Esophagus squamous epithelium (tissue), 5 donors: ENCODE measurements around the gene MYT1. TPM values are rescaled to one million over a fixed set of nuclear protein-coding genes. Genes with fewer than 3 reads are reported as not detected.

Source experiments
- DNase-seq: peaks from one replicate; lab custom pipeline; 2025; lab: John Stamatoyannopoulos, UW
- H3K27ac ChIP-seq, 4 donors: fragments of 200-600 bp; sonication (generic); one replicate each; pipeline ENCODE4 v1.5.1; 2016 to 2019; ENCODE audit warnings: mild to moderate bottlenecking in 1 of 4
- H3K27me3 ChIP-seq, 4 donors: fragments of 200-600 bp; sonication (generic); 1 replicate in 3 of 4; 2 replicates in 1 of 4; pipeline versions ENCODE4 v1.5.1 to v1.6.0; 2017 to 2021; ENCODE audit warnings: antibody characterized with exemption in 1 of 4
- H3K36me3 ChIP-seq, 3 donors: fragments of 200-600 bp; sonication (generic); one replicate each; pipeline ENCODE4 v1.5.1; 2016 to 2019
- H3K4me1 ChIP-seq, 3 donors: fragments of 200-600 bp; sonication (generic); one replicate each; pipeline ENCODE4 v1.5.1; 2017 to 2019
- H3K4me3 ChIP-seq, 4 donors: fragments of 200-600 bp; sonication (generic); 1 replicate in 3 of 4; 2 replicates in 1 of 4; pipeline ENCODE4 v1.5.1; 2016 to 2019; ENCODE audit warnings: mild to moderate bottlenecking in 2 of 4, moderate library complexity in 1 of 4
- H3K9me3 ChIP-seq, 3 donors: fragments of 200-600 bp; sonication (generic); one replicate each; pipeline ENCODE4 v1.5.1; 2016 to 2019
- CTCF ChIP-seq, 6 experiments: fragments of 450-650 bp in 4 of 6; fragments of 200-600 bp in 2 of 6; sonication (generic) in 2 of 6; IDR thresholded peaks; one replicate each; pipeline ENCODE4 v1.5.1; 2016 to 2019; ENCODE audit warnings: antibody characterized with exemption in 6 of 6, mild to moderate bottlenecking in 4 of 6, moderate library complexity in 4 of 6
- POLR2A ChIP-seq, 4 donors: fragments of 450-650 bp; IDR thresholded peaks; one replicate each; pipeline ENCODE4 v1.6.1; 2017; ENCODE audit warnings: antibody characterized with exemption in 4 of 4, mild to moderate bottlenecking in 4 of 4, moderate library complexity in 3 of 4
- WGBS, 2 donors: methylation state at CpG; one replicate each; pipeline ENCODE4 v1.1.5; 2018; 5-methylcytosine and 5-hydroxymethylcytosine counted together
- intact Hi-C: fragments of 100-400 bp; cut with DNase I; formaldehyde crosslinking; loops from one replicate; pipeline ENCODE4 v1.15.0; 2022
- total RNA-seq, 4 donors: library from RNA; depleted of rRNA; stranded (reverse); fragments of >200 nt; gene quantifications; one replicate each; pipeline ENCODE4 v1.1.0, GENCODE V29; 2016
- donor health status: DM: yes; HTN: yes; CAD: no.

Gene MYT1
- total RNA-seq, 4 donors from 2014 or later: not detected

GRCh38 chr20:64217539-64218221, 53.4 kb downstream of the MYT1 start:
- 28 to 52% methylated on average over 11 of the region's 13 CpGs for WGBS, 2 donors

GRCh38 chr20:64219202-64219601, 55.0 kb downstream of the MYT1 start:
- H3K27me3 ChIP-seq: peaks cover 0 to 31% (median 0%) of the 10 kb centered on the region in 4 donors
- H3K9me3 ChIP-seq: no peaks in the 10 kb centered on the region
- WGBS, 2 donors: 50 to 75% methylated on average over 11 of the region's 12 CpGs
- DNase-seq: no peak
- intact Hi-C loops: no loop called here
- no peak overlapping the region for H3K27ac ChIP-seq
- no peak overlapping the region for H3K4me3 ChIP-seq
- TF ChIP-seq POLR2A (IDR thresholded peaks at IDR 0.05) (no peak), CTCF (IDR thresholded peaks at IDR 0.05) (no peak)
- no peaks in the 10 kb centered on the region for H3K36me3 ChIP-seq
- peaks cover 0 to 37% (median 10%) of the 10 kb centered on the region in 3 donors for H3K4me1 ChIP-seq

More at GRCh38 chr20:64217539-64218221, 53.4 kb downstream of the MYT1 start:
- TF ChIP-seq POLR2A (IDR thresholded peaks at IDR 0.05) (no peak), CTCF (IDR thresholded peaks at IDR 0.05) (no peak)
- Histone ChIP-seq H3K36me3 (no peaks in the 10 kb centered on the region), H3K4me3 (no peak overlapping the region), H3K9me3 (no peaks in the 10 kb centered on the region), H3K27ac (no peak overlapping the region), H3K4me1 (peaks cover 0 to 40% (median 8%) of the 10 kb centered on the region in 3 donors), H3K27me3 (peaks cover 0 to 27% (median 0%) of the 10 kb centered on the region in 4 donors)
- DNase-seq: no peak
- intact Hi-C loops: no loop called here

GRCh38 chr20:64219730-64220129, 55.5 kb downstream of the MYT1 start:
- no peak overlapping the region for H3K4me3 ChIP-seq
- no peaks in the 10 kb centered on the region for H3K36me3 ChIP-seq
- H3K4me1 ChIP-seq: peaks cover 0 to 35% (median 10%) of the 10 kb centered on the region in 3 donors
- H3K9me3 ChIP-seq: no peaks in the 10 kb centered on the region
- peaks cover 0 to 31% (median 0%) of the 10 kb centered on the region in 4 donors for H3K27me3 ChIP-seq
- TF ChIP-seq POLR2A (IDR thresholded peaks at IDR 0.05) (no peak), CTCF (IDR thresholded peaks at IDR 0.05) (no peak)
- DNase-seq: no peak
- no peak overlapping the region for H3K27ac ChIP-seq
- intact Hi-C loops: no loop called here
- WGBS, 2 donors: 80 to 81% methylated on average over 2 to 10 of the region's 16 CpGs

- WGBS, 2 donors: 47 to 60% methylated on average over 1 to 2 of the region's 8 CpGs
- TF ChIP-seq CTCF (IDR thresholded peaks at IDR 0.05) (no peak), POLR2A (IDR thresholded peaks at IDR 0.05) (no peak)
- H3K27me3 ChIP-seq: peaks cover 0 to 31% (median 0%) of the 10 kb centered on the region in 4 donors
- peaks cover 0 to 31% (median 10%) of the 10 kb centered on the region in 3 donors for H3K4me1 ChIP-seq
- no peak overlapping the region for H3K4me3 ChIP-seq
- no peaks in the 10 kb centered on the region for H3K36me3 ChIP-seq
- H3K27ac ChIP-seq: no peak overlapping the region
- no peak for DNase-seq
- intact Hi-C loops: no loop called here
- H3K9me3 ChIP-seq: no peaks in the 10 kb centered on the region
Measured at GRCh38 chr20:64220420-64220819, 56.2 kb downstream of the MYT1 start.

- intact Hi-C loops: no loop called here
- DNase-seq: no peak
- 75 to 86% methylated on average over 8 to 16 of the region's 17 CpGs for WGBS, 2 donors
- Histone ChIP-seq H3K27me3 (peaks cover 0 to 31% (median 0%) of the 10 kb centered on the region in 4 donors), H3K4me1 (peaks cover 0 to 31% (median 10%) of the 10 kb centered on the region in 3 donors), H3K27ac (no peak overlapping the region), H3K9me3 (no peaks in the 10 kb centered on the region), H3K36me3 (no peaks in the 10 kb centered on the region), H3K4me3 (no peak overlapping the region)
- no peak for TF ChIP-seq POLR2A (IDR thresholded peaks at IDR 0.05)
- no peak for TF ChIP-seq CTCF (IDR thresholded peaks at IDR 0.05)
Measured at GRCh38 chr20:64220891-64221527, 56.8 kb downstream of the MYT1 start.
